HG03460 (cell line): ENCODE results near the gene TRIM22.

Experiments
- ATAC-seq: cut with Tn5 transposase; IDR thresholded peaks from one replicate; pipeline ENCODE4 v1.9.1; 2021; ENCODE audit not compliant: unreplicated experiment

The TRIM22 gene

GRCh38 chr11:5737670-5738392, 48.2 kb downstream of the TRIM22 start:
- ATAC-seq = no peak

- no peak for ATAC-seq
These were observed 48.8 kb downstream of the TRIM22 start for GRCh38 chr11:5738431-5738830.

GRCh38 chr11:5746614-5747013, 57.0 kb downstream of the TRIM22 start:
- no peak for ATAC-seq

- no peak for ATAC-seq
These were observed 60.2 kb downstream of the TRIM22 start for GRCh38 chr11:5749836-5750235.

- ATAC-seq = no peak
These were observed 64.4 kb downstream of the TRIM22 start, which contains the start of gene OR52N4 for GRCh38 chr11:5753943-5754342. OR52N4 (plus strand) TSS chr11:5754243; CDS start chr11:5754741, 498 bp downstream.
